ENCODE measurements around the gene IL1RAPL2.

IL1RAPL2 gene

DNA sequence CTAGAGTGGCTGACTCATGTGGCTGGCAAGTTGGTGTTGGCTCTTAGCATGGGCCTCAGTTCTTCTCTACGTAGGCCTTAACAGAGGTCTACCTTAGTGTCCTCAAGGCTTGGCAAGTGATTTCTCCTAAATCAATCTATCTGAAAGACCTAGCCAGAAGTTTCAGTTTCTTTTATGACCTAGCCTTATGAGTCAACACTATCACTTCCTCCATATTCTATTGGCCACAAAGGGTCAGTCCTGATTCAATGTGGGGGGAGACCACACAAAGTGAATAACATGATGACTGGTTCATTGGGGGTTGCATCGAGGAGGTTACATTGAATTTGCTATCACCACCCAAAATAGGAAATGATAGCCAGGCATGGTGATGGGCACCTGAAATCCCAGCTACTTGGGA, 1250.5 kb downstream of the IL1RAPL2 start:
- Histone ChIP-seq H3K9ac (ENCODE audit: low read length) (no peak overlapping the region), H3K27ac (ENCODE audit: low read depth, low read length) (no peak overlapping the region), H3K36me3 (ENCODE audit: low read length) (no peaks in the 10 kb centered on the region), H3K79me2 (ENCODE audit: insufficient read depth, low read length) (no peaks in the 10 kb centered on the region), H3K9me3 (ENCODE audit: insufficient read depth, low read length) (no peaks in the 10 kb centered on the region), H2AFZ (ENCODE audit: low read depth, low read length, severe bottlenecking) (no peak overlapping the region), H3K27me3 (ENCODE audit: low read length) (no peaks in the 10 kb centered on the region), H4K20me1 (ENCODE audit: low read depth, low read length) (no peaks in the 10 kb centered on the region), H3K9me2 (replicated peaks; ENCODE audit: insufficient read depth, low read length) (no peaks in the 10 kb centered on the region), H3K4me3 (ENCODE audit: insufficient read depth, low read length, poor library complexity, severe bottlenecking) (no peak overlapping the region), H3F3A (ENCODE audit: insufficient read depth) (no peaks in the 10 kb centered on the region), H3K4me2 (ENCODE audit: low read depth, low read length, poor library complexity, severe bottlenecking) (no peak overlapping the region)
- TF ChIP-seq, protein P1, sequence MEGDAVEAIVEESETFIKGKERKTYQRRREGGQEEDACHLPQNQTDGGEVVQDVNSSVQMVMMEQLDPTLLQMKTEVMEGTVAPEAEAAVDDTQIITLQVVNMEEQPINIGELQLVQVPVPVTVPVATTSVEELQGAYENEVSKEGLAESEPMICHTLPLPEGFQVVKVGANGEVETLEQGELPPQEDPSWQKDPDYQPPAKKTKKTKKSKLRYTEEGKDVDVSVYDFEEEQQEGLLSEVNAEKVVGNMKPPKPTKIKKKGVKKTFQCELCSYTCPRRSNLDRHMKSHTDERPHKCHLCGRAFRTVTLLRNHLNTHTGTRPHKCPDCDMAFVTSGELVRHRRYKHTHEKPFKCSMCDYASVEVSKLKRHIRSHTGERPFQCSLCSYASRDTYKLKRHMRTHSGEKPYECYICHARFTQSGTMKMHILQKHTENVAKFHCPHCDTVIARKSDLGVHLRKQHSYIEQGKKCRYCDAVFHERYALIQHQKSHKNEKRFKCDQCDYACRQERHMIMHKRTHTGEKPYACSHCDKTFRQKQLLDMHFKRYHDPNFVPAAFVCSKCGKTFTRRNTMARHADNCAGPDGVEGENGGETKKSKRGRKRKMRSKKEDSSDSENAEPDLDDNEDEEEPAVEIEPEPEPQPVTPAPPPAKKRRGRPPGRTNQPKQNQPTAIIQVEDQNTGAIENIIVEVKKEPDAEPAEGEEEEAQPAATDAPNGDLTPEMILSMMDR (IDR thresholded peaks at IDR 0.05; ENCODE audit: insufficient read depth, low read length, poor library complexity, severe bottlenecking) = no peak
- no peak for TF ChIP-seq EZH2phosphoT487 (conservative IDR thresholded peaks at IDR 0.05; ENCODE audit: low read length)

All from SU-DHL-6 (cell line).